H1 (cell line): ENCODE measurements around the gene AGBL5. TPM values are rescaled to one million over a fixed set of nuclear protein-coding genes. Genes with fewer than 3 reads are reported as not detected.

ENCODE experiments used
- EGR1 ChIP-seq: IDR thresholded peaks from 2 replicates; pipeline ENCODE4 v1.6.1; 2011; ENCODE audit warnings: low read depth, low read length, borderline replicate concordance
- KDM4A ChIP-seq: IDR thresholded peaks from one replicate; pipeline ENCODE4 v1.7.1; 2012; ENCODE audit warnings: low read depth, mild to moderate bottlenecking, moderate library complexity, low read length, inconsistent platforms; ENCODE audit not compliant: severe bottlenecking
- MAFK ChIP-seq: IDR thresholded peaks from 2 replicates; pipeline ENCODE4 v1.6.1; 2012; ENCODE audit warnings: low read depth, mild to moderate bottlenecking, improper control_type of control experiment, low read length
- YY1 ChIP-seq: IDR thresholded peaks from 2 replicates; pipeline ENCODE4 v1.6.1; 2011; ENCODE audit warnings: low read depth, mild to moderate bottlenecking, low read length
- polyA plus RNA-seq, 7 experiments: library from polyadenylated mRNA; depleted of rRNA in 3 of 7; stranded (reverse) in 5 of 7; unstranded in 2 of 7; fragments of >200 nt in 5 of 7; fragments of 200-250 nt in 2 of 7; gene quantifications; 1 replicate in 5 of 7; 2 replicates in 1 of 7; 4 replicates in 1 of 7; pipeline versions ENCODE4 v1.2.1 to v1.2.3, GENCODE V29; 2011 to 2013; ENCODE audit warnings: missing spikeins in 2 of 7, mixed read lengths in 2 of 7
- total RNA-seq: library from RNA; stranded (reverse); fragmentation: NEBNext Ultra II Directional; extraction: Animal tissue kit (Norgen Biotek cat#: 25700); gene quantifications from 2 replicates; pipeline ENCODE4 v1.2.1, GENCODE V29; 2021
- TF ChIP-seq, protein P1 (sequence below): IDR thresholded peaks from 2 replicates; pipeline ENCODE4 v1.6.1; 2011; ENCODE audit warnings: low read length, improper control_type of control experiment

Gene AGBL5
- total and polyA plus RNA-seq, 2 of the 8 experiments (the other 6 are each of a cell fraction or from before 2014, with no cell fraction given) = 45.4 to 62.0 TPM

DNA sequence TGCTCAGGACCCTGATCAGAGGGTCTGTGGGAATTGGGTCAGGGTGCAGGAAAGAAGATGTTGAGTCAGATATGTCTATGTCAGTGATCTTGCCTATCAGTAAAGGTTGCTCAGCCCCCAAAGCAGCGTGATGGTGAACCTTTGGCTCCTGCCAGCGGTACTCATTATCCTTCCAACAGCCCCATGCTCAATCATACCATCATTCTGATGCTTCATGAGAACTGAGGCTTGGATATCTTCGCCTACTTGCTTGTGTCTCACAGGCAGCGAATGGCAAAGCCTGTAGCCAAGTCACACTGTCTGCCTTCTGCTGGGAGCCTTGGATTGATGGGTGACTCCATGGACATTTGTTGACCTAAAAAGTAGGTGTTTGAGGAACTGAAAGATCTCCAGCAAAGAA lies 37.7 kb upstream of the AGBL5 start (continued):
- no peak for TF ChIP-seq KDM4A
- TF ChIP-seq, protein P1, sequence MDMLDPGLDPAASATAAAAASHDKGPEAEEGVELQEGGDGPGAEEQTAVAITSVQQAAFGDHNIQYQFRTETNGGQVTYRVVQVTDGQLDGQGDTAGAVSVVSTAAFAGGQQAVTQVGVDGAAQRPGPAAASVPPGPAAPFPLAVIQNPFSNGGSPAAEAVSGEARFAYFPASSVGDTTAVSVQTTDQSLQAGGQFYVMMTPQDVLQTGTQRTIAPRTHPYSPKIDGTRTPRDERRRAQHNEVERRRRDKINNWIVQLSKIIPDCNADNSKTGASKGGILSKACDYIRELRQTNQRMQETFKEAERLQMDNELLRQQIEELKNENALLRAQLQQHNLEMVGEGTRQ = no peak
- TF ChIP-seq MAFK = no peak
- no peak for TF ChIP-seq YY1
- no peak for TF ChIP-seq EGR1
